ENCODE measurements around the gene ZNF44. TPM values are rescaled to one million over a fixed set of nuclear protein-coding genes. Genes with fewer than 3 reads are reported as not detected.

ZNF44 gene
- total RNA-seq, 1 experiment from 2014 or later: 4.8 TPM

- H3K36me3 Mint-ChIP-seq: peaks cover 13% of the 10 kb centered on the region
- no peak overlapping the region for H3K4me3 Mint-ChIP-seq
- CTCF ChIA-PET: interaction anchor here (1.2 kb wide), 1 partner anchor 193 kb away, joined by 3 read pairs; no protein-coding TSS in a partner anchor
- POLR2A ChIA-PET: no interaction called here
- H3K4me1 Mint-ChIP-seq: 0 out of 2 replicates have a peak, but pooled peaks cover 2% of the 10 kb centered on the region
- H3K27ac Mint-ChIP-seq: no peak overlapping the region
- peaks cover 18% of the 10 kb centered on the region for H3K9me3 Mint-ChIP-seq
- H3K27me3 Mint-ChIP-seq (ENCODE audit: low read depth): no peaks in the 10 kb centered on the region
- TF ChIP-seq NR2C2 (CRISPR knock-in tag; IDR thresholded peaks at IDR 0.05) (no peak), ZNF425 (CRISPR knock-in tag; conservative IDR thresholded peaks at IDR 0.05) (no peak), USF1 (CRISPR knock-in tag; IDR thresholded peaks at IDR 0.05) (no peak), CTCF (IDR thresholded peaks at IDR 0.05) (no peak), MXD4 (CRISPR knock-in tag; IDR thresholded peaks at IDR 0.05; ENCODE audit: borderline replicate concordance) (no peak), ESRRA (CRISPR knock-in tag; IDR thresholded peaks at IDR 0.05; ENCODE audit: borderline replicate concordance) (no peak), ETV6 (CRISPR knock-in tag; IDR thresholded peaks at IDR 0.05) (no peak), KAT7 (CRISPR knock-in tag; IDR thresholded peaks at IDR 0.05; ENCODE audit: borderline replicate concordance) (no peak), CREM (CRISPR knock-in tag; IDR thresholded peaks at IDR 0.05) (no peak), ZBTB21 (CRISPR knock-in tag; IDR thresholded peaks at IDR 0.05; ENCODE audit: borderline replicate concordance) (no peak)
- TF ChIP-seq, protein P1, sequence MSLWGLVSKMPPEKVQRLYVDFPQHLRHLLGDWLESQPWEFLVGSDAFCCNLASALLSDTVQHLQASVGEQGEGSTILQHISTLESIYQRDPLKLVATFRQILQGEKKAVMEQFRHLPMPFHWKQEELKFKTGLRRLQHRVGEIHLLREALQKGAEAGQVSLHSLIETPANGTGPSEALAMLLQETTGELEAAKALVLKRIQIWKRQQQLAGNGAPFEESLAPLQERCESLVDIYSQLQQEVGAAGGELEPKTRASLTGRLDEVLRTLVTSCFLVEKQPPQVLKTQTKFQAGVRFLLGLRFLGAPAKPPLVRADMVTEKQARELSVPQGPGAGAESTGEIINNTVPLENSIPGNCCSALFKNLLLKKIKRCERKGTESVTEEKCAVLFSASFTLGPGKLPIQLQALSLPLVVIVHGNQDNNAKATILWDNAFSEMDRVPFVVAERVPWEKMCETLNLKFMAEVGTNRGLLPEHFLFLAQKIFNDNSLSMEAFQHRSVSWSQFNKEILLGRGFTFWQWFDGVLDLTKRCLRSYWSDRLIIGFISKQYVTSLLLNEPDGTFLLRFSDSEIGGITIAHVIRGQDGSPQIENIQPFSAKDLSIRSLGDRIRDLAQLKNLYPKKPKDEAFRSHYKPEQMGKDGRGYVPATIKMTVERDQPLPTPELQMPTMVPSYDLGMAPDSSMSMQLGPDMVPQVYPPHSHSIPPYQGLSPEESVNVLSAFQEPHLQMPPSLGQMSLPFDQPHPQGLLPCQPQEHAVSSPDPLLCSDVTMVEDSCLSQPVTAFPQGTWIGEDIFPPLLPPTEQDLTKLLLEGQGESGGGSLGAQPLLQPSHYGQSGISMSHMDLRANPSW (CRISPR knock-in tag; conservative IDR thresholded peaks at IDR 0.05; ENCODE audit: low read depth): no peak
- DNase-seq (ENCODE audit: low spot score) (no peak), ATAC-seq (no peak)
Measured at GRCh38 chr19:12284226-12284625, 10.5 kb downstream of the ZNF44 start.

DNA sequence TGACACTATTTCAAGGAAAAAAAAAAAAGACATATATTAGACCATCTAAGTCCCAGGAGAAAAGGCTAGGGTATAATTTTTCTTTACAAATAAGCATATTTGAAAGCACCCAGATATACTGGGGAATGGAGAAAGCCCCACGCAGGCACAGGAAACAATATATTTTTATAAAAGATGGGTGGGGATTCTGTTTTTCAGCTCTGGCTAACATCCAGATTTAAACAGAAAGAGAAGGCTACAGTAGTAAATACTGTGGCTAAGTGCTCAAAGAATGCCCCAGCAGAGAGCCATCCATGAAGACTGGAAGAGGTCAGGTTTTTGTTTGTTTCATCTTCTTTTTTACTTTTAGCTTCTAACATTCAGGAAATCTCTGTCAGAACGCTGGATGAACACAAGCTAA lies 16.0 kb downstream of the ZNF44 start:
- H3K9me3 Mint-ChIP-seq: peaks cover 62% of the 10 kb centered on the region
- H3K4me3 Mint-ChIP-seq: no peak overlapping the region
- TF ChIP-seq ZNF671 (CRISPR knock-in tag; IDR thresholded peaks at IDR 0.05): no peak
- no peak for TF ChIP-seq JUN (CRISPR knock-in tag; IDR thresholded peaks at IDR 0.05)
- TF ChIP-seq FOXJ3 (CRISPR knock-in tag; IDR thresholded peaks at IDR 0.05; ENCODE audit: borderline replicate concordance): no peak
- no peak for TF ChIP-seq NR3C1 (CRISPR knock-in tag; conservative IDR thresholded peaks at IDR 0.05; ENCODE audit: low read depth)
- no peak for TF ChIP-seq RELA (CRISPR knock-in tag; IDR thresholded peaks at IDR 0.05; ENCODE audit: borderline replicate concordance)
- no peak for TF ChIP-seq NFATC4 (CRISPR knock-in tag; IDR thresholded peaks at IDR 0.05)
- TF ChIP-seq, protein P2, sequence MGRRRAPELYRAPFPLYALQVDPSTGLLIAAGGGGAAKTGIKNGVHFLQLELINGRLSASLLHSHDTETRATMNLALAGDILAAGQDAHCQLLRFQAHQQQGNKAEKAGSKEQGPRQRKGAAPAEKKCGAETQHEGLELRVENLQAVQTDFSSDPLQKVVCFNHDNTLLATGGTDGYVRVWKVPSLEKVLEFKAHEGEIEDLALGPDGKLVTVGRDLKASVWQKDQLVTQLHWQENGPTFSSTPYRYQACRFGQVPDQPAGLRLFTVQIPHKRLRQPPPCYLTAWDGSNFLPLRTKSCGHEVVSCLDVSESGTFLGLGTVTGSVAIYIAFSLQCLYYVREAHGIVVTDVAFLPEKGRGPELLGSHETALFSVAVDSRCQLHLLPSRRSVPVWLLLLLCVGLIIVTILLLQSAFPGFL (CRISPR knock-in tag; IDR thresholded peaks at IDR 0.05; ENCODE audit: borderline replicate concordance): no peak
- no peak for TF ChIP-seq IRF2 (CRISPR knock-in tag; IDR thresholded peaks at IDR 0.05; ENCODE audit: borderline replicate concordance, low read depth)
- no peak for TF ChIP-seq ZNF219 (CRISPR knock-in tag; IDR thresholded peaks at IDR 0.05; ENCODE audit: borderline replicate concordance)
- TF ChIP-seq, protein P3, sequence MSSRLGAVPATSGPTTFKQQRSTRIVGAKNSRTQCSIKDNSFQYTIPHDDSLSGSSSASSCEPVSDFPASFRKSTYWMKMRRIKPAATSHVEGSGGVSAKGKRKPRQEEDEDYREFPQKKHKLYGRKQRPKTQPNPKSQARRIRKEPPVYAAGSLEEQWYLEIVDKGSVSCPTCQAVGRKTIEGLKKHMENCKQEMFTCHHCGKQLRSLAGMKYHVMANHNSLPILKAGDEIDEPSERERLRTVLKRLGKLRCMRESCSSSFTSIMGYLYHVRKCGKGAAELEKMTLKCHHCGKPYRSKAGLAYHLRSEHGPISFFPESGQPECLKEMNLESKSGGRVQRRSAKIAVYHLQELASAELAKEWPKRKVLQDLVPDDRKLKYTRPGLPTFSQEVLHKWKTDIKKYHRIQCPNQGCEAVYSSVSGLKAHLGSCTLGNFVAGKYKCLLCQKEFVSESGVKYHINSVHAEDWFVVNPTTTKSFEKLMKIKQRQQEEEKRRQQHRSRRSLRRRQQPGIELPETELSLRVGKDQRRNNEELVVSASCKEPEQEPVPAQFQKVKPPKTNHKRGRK (CRISPR knock-in tag; IDR thresholded peaks at IDR 0.05; ENCODE audit: borderline replicate concordance): no peak
- ATAC-seq (no peak), DNase-seq (ENCODE audit: low spot score) (no peak)
- peaks cover 58% of the 10 kb centered on the region for H3K36me3 Mint-ChIP-seq
- POLR2A ChIA-PET: no interaction called here
- H3K4me1 Mint-ChIP-seq: 0 out of 2 replicates have a peak, but pooled peaks cover 2% of the 10 kb centered on the region
- H3K27ac Mint-ChIP-seq: no peak overlapping the region
- no peaks in the 10 kb centered on the region for H3K27me3 Mint-ChIP-seq (ENCODE audit: low read depth)
- CTCF ChIA-PET: no interaction called here
